D721Med (cell line): Measurements from ENCODE around the gene EEFSEC.

Experiments
- DNase-seq: peaks from one replicate; pipeline ENCODE4 v3.0.0; 2011; ENCODE audit warnings: low spot score; ENCODE audit not compliant: insufficient read length
- FAIRE-seq: peaks from 2 replicates; lab custom pipeline; 2011; peaks lifted over from hg19 to GRCh38; lab: Jason Lieb, UNC
- TF ChIP-seq, protein P1 (sequence below): IDR thresholded peaks from 2 replicates; pipeline ENCODE4 v1.5.1; 2012; ENCODE audit warnings: mild to moderate bottlenecking, control low read depth; ENCODE audit not compliant: insufficient read depth; ENCODE audit errors: missing control alignments

EEFSEC gene

DNA sequence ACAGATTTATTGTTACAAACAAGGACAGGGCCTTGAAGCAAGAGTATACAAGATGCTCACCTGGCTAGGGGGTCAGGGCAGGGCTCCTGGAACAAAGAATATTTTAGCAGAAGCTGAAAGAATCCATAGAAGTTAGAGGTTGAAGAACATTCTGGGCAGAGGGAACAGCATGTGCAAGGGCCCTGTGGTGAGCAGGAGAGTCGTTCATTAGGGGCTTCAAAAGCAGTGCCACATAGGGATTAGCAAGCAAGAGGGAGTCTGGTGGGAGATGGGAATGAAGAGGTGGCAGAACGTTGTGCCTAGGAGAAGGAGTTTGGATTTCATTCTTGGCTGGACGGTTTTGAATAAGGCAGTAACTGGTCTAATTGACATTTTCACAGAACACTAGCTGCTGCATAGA is 290.5 kb downstream of the EEFSEC start:
- no peak for FAIRE-seq
- DNase-seq, result no peak
- TF ChIP-seq, protein P1, sequence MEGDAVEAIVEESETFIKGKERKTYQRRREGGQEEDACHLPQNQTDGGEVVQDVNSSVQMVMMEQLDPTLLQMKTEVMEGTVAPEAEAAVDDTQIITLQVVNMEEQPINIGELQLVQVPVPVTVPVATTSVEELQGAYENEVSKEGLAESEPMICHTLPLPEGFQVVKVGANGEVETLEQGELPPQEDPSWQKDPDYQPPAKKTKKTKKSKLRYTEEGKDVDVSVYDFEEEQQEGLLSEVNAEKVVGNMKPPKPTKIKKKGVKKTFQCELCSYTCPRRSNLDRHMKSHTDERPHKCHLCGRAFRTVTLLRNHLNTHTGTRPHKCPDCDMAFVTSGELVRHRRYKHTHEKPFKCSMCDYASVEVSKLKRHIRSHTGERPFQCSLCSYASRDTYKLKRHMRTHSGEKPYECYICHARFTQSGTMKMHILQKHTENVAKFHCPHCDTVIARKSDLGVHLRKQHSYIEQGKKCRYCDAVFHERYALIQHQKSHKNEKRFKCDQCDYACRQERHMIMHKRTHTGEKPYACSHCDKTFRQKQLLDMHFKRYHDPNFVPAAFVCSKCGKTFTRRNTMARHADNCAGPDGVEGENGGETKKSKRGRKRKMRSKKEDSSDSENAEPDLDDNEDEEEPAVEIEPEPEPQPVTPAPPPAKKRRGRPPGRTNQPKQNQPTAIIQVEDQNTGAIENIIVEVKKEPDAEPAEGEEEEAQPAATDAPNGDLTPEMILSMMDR, result no peak

DNA sequence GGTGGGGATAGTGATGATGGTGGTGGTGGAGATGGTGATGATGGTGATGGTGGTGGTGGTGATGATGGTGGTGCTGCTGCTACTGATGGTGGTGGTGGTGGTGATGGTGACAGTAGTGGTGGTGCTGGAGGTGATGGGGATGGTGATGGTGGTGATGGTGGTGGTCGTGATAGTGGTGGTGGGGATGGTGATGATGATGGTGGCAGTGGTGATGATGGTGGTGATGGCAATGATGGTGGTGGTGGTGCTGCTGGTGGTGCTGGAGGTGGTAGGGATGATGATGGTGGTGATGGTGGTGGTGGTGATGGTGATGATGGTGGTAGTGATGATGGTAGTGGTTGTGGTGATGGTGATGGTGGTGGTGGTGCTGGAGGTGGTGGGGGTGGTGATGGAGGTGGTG is 292.1 kb downstream of the EEFSEC start:
- DNase-seq (no peak), FAIRE-seq (no peak)
- TF ChIP-seq, protein P1, result no peak

DNA sequence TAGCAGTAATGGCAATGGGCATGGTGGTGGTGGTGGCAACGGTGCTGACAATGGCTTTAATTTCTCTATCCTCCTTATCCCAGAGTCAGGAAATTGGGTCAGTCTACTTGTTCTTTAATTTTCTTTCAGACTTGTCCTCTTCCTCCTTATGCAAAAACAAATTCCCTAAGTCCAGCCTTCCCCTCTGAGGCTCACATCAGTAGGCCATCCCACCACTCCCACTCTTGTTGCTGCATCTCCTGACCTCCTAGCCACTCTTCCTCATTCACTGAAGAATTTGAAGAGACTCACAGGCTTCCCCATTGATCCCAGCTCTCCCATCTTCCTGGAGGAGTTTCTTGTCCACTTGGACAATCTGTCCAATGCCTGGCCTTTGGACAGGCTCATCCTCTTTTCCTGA is 293.5 kb downstream of the EEFSEC start:
- TF ChIP-seq, protein P1, result no peak
- FAIRE-seq, result no peak

DNA sequence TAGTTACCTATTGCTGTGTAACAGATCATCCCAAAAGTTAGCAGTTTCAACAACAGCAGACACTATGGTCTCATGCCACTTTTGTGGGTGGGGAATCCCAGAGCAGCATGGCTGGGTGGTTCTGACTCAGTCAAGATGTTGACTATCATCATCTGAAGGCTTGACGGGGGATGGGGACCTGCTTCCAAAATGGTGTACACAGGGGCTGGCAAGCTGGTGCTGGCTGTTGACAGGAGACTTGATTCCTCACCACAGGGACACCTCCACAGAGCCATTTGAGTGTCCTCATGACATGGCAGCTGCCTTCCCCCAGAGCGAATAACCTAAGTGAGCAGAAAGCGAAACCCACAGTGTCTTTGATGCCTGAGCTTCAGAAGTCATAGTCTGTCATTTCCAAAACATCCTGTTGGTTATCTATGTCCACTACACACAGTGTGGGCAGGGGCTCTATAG is 294.3 kb downstream of the EEFSEC start:
- TF ChIP-seq, protein P1, result no peak
- no peak for FAIRE-seq
- DNase-seq, result no peak

More for the DNA sequence above, 293.5 kb downstream of the EEFSEC start:
- no peak for DNase-seq

DNA sequence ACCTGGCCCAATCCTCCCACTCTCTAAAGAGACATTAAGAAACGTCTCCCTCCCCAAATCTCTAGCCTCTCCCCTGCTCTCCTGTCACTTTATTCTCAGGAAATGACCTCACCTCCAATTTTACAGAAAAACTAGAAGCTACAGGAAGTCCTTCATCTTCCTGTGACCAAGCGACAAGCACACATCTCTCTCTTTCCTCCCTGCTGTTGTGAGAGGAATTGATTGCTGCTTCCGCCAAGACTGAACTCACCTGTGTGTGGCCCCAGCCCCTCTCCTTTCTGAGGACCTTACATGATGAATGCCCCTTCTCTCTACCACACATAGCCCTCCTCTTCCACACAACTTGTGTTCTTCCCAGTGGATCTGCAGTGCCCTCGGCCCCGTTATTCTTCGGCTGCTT is 295.2 kb downstream of the EEFSEC start:
- FAIRE-seq, result no peak
- DNase-seq, result no peak
- TF ChIP-seq, protein P1, result no peak

DNA sequence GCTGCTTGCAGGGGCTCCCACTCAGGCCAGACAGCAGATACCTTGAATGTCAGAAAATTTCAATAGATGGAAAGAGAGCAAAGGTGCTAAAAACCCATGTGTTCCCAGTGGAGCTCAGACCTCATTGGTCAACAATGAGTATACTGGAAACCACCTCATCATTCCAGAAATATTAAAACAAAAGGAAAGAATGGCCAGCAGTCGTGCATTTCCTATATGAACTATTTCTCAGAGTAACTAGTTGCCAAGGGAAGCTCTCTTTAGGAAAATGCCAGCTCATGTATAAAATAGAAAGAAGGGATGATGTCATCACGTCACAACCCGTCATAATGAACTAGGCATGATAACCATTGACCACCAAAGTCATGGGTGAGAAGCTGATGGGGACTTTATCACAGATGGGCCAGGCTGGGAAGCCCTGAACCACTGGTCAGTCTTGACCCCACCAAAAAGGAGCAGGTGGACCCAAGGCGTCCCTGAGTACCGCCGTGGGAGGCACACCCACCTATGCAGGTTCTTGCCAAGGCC is 295.9 kb downstream of the EEFSEC start:
- FAIRE-seq (no peak), DNase-seq (no peak)
- TF ChIP-seq, protein P1, result no peak

DNA sequence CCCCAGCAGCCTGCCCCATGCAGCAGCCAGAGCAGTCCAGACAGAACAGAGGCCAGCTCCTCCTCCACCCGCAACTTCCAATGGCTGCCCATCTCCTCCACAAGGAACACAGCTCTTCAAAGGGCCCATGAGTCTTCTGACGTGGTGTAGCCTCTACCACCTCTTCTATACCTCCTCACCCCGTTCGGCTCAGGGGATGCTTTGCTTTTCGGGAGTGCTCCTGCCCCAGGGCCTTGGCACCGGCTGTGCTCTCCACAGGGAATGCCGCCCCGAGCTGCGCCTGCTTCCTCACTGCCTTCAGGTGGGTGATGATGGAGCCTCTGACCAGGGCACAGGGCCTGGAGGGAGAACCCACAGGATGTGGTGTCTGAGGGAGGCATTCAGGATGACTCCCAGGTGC is 298.8 kb downstream of the EEFSEC start:
- no peak for FAIRE-seq
- DNase-seq, result no peak
- TF ChIP-seq, protein P1, result no peak
